ENCODE data around the gene CLDN10.
"Not testable (repeated sequence)": the region's sequence is repeated elsewhere in the genome, so short reads cannot be mapped to it uniquely, and the experiment has no call there.

Gene CLDN10

DNA sequence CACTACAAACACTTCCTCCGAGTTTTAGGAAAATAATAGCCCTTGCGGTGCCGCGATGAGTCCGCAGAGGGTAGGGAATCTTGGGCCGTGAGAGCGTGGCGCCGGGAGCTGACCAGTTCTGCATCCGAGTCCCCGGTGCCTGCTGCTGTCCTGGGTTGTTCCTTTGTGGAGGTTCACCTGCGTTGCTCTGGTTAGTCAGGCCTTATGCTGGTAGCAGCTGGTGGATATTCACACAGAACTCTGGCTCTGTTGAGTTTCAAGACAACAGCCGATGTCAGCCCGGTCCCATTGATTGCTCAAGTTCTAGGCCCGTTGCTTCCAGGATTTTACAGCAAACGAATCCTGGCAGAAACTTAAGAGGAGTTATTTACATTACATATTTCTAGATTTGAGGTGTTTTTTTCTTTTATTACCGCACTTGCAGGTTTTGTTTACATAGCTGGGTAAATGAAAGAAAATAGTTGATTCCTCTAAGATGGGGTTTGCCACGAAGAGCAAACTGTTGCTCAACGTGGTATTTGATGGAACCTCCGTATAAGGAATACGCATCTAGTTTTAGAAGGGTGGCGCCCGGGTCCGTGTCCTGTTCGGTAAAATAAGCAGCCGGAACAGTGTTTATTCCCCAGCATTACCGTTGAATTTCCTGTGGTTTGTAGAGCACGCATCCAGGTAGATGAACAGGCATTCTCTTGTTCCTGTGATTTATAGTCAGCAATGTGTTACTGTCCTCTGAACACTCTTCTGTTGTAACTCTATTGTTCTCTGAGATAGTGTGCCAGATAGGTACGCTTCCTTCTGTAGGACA is 1.3 kb downstream of the CLDN10 start:
- no peak for DNase-seq (ENCODE audit: low spot score in 2 of 2)
- no peaks in the 10 kb centered on the region for H3K36me3 ChIP-seq (replicated peaks)
- no peak overlapping the region for H3K4me3 ChIP-seq
- in situ Hi-C loops (cut with MboI; ENCODE audit: low sequenced_read_pairs), result no loop called here
- peaks cover 8% of the 10 kb centered on the region; the same call in 1 of the 2 replicates for H3K27me3 ChIP-seq (ENCODE audit: low read depth)
- no peaks in the 10 kb centered on the region for H3K9me3 ChIP-seq
- no peaks in the 10 kb centered on the region for H3K4me1 ChIP-seq

DNA sequence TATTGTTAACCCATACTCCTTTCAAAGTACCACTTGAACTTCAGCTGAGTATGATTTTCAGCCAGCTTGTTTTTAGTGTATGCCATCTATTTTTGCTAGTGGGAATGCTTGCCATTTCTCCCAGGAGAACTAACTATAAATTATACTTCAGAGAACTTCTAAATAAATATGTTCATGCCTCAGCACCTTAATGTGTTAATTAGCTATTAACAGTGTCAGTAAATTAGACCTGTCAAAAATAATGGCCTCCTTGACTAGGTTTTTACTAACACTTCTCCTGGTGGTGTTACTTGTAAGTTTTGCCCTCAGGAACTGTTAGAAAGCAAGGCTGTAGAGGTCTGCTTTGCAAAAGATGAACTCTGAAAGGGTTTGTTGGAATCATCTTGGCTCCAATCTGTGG is 4.5 kb downstream of the CLDN10 start:
- H3K27me3 ChIP-seq (ENCODE audit: low read depth), result peaks cover 11% of the 10 kb centered on the region
- H3K4me3 ChIP-seq, result no peak overlapping the region
- DNase-seq (ENCODE audit: low spot score in 2 of 2), result no peak
- in situ Hi-C loops (cut with MboI; ENCODE audit: low sequenced_read_pairs), result no loop called here
- H3K36me3 ChIP-seq (replicated peaks), result no peaks in the 10 kb centered on the region
- H3K4me1 ChIP-seq, result no peaks in the 10 kb centered on the region
- H3K9me3 ChIP-seq, result no peaks in the 10 kb centered on the region

DNA sequence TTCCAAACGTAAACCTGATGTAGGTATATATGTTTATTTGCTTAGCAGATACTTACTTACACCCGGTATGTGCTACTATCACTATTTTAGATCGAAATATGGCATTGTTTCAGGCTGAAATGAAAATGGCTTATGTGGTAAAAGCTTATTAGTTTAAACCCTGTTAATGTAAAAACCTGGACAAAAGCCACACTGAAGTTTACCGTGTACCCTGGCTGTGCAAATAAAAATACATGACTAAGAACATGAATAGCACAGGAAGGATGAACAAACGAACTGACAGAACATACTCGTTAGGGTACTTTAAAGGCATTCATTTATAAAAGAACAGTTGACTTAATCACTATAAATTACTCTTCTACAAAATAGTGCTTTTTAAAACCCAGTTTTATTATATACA is 6.6 kb downstream of the CLDN10 start:
- DNase-seq (ENCODE audit: low spot score in 2 of 2), result no peak
- H3K4me3 ChIP-seq, result no peak overlapping the region
- in situ Hi-C loops (cut with MboI; ENCODE audit: low sequenced_read_pairs), result no loop called here

DNA sequence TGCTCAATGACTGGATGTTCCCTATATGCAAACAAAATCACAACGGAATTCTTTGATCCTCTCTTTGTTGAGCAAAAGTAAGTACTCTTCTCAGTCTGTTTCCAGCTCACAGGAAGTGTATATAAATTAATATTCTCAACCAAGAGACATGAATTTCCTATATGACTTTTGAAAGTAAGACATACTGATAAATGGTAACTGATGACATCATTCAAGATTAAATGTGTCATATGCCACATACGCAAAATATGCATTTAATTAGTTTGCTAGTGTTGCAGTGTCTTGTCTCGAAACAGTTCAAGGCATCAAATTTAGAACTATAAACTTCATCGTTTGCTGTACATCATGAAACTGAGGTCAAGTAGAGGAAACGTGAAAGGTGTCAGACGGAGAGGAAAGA is 7.9 kb downstream of the CLDN10 start:
- in situ Hi-C loops (cut with MboI; ENCODE audit: low sequenced_read_pairs), result no loop called here
- Histone ChIP-seq H3K36me3 (replicated peaks) (no peaks in the 10 kb centered on the region), H3K4me3 (no peak overlapping the region), H3K27me3 (ENCODE audit: low read depth) (peaks cover 17% of the 10 kb centered on the region), H3K9me3 (no peaks in the 10 kb centered on the region), H3K4me1 (no peaks in the 10 kb centered on the region)
- no peak for DNase-seq (ENCODE audit: low spot score in 2 of 2)

More for the DNA sequence above, 6.6 kb downstream of the CLDN10 start:
- H3K36me3 ChIP-seq (replicated peaks), result no peaks in the 10 kb centered on the region
- no peaks in the 10 kb centered on the region for H3K4me1 ChIP-seq
- H3K27me3 ChIP-seq (ENCODE audit: low read depth), result peaks cover 14% of the 10 kb centered on the region
- no peaks in the 10 kb centered on the region for H3K9me3 ChIP-seq

DNA sequence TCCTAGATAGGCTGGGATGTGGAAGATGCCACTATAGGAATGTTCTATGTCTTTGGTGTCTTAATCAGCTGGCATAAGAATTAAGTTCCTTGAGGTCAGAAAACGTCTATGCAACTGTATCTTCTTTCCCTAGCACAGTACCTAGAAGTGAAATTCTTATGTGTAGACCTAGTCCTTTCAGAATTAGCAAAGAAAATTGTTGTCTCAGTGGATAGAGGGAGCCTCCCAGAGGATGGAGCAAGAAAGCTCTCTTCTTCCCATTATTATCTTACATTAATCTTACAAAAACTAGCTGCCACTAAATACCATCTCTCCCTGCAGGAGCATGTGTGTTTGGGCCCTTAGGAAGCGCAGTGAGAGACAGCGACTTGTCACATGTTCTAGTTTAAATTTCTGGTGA is 11.6 kb downstream of the CLDN10 start:
- H3K4me1 ChIP-seq, result peaks cover 11% of the 10 kb centered on the region
- H3K27me3 ChIP-seq (ENCODE audit: low read depth), result peaks cover 10% of the 10 kb centered on the region
- no peaks in the 10 kb centered on the region for H3K36me3 ChIP-seq (replicated peaks)
- H3K9me3 ChIP-seq, result no peaks in the 10 kb centered on the region
- H3K4me3 ChIP-seq, result no peak overlapping the region
- in situ Hi-C loops (cut with MboI; ENCODE audit: low sequenced_read_pairs), result no loop called here
- no peak for DNase-seq (ENCODE audit: low spot score in 2 of 2)

DNA sequence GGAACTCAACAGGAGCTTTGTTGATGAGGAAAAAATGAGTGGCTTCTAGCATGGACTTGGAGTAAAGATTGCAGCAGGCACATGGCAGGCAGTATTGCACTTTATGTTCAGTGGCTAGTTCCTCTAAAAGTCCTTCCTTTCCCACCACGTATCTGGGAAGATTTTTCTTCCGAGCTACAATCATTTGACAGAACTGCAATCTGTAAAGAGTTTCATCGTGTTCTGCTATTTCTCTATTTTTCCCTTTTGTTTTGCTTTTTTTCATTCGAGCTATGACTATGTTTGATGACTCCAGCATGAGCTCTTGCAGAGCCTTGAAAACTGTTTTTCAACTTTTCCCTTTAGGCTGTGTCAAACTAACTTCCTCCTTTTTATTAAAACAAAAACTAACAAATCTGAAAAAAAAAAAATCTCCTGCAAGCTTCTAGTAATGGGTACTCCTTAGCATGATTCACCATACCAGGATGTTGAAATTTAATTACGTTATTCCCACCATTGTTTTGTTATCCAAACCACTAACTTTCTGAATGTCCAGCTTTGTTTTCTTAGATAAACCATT is 12.3 kb downstream of the CLDN10 start:
- H3K36me3 ChIP-seq (replicated peaks), result no peaks in the 10 kb centered on the region
- peaks cover 11% of the 10 kb centered on the region for H3K4me1 ChIP-seq
- peaks cover 10% of the 10 kb centered on the region for H3K27me3 ChIP-seq (ENCODE audit: low read depth)
- H3K9me3 ChIP-seq, result no peaks in the 10 kb centered on the region
- no peak for DNase-seq (ENCODE audit: low spot score in 2 of 2)
- no peak overlapping the region for H3K4me3 ChIP-seq
- in situ Hi-C loops (cut with MboI; ENCODE audit: low sequenced_read_pairs), result no loop called here

DNA sequence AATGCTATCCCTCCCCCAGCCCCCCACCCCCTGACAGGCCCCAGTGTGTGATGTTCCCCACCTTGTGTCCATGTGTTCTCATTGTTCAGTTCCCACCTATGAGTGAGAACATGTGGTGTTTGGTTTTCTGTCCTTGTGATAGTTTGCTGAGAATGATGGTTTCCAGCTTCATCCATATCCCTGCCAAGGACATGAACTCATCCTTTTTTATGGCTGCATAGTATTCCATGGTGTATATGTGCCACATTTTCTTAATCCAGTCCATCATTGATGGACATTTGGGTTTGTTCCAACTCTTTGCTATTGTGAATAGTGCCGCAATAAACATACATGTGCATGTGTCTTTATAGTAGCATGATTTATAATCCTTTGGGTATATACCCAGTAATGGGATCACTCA is 13.2 kb downstream of the CLDN10 start:
- H3K36me3 ChIP-seq (replicated peaks); H3K4me3 ChIP-seq; H3K27me3 ChIP-seq (ENCODE audit: low read depth); in situ Hi-C loops (cut with MboI; ENCODE audit: low sequenced_read_pairs); DNase-seq (ENCODE audit: low spot score in 2 of 2); H3K9me3 ChIP-seq: not testable (repeated sequence)
- peaks cover 11% of the 10 kb centered on the region for H3K4me1 ChIP-seq

DNA sequence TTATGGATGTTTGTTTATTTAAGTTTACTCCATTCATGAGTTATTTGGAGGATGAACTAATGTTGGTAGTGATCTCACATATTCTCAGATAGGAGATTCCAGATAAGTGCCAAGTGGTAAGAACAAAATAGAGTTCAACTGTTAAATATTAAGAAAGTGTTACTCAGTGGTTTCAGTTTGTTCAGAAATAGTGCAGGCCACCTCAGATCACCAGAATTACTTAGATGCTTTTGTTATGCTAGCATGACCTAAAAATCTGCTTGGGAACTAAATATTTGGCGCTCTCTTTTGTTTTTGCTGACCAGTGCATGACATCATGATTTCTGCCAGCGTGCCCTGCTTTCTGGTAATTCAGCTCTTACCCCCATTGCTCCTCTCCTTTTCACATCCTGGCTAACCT is 15.6 kb downstream of the CLDN10 start:
- H3K4me1 ChIP-seq, result peaks cover 26% of the 10 kb centered on the region
- H3K36me3 ChIP-seq (replicated peaks), result no peaks in the 10 kb centered on the region
- no peak for DNase-seq (ENCODE audit: low spot score in 2 of 2)
- in situ Hi-C loops (cut with MboI; ENCODE audit: low sequenced_read_pairs), result no loop called here
- H3K27me3 ChIP-seq (ENCODE audit: low read depth), result peaks cover 7% of the 10 kb centered on the region; the same call in 1 of the 2 replicates
- no peaks in the 10 kb centered on the region for H3K9me3 ChIP-seq
- H3K4me3 ChIP-seq, result no peak overlapping the region

DNA sequence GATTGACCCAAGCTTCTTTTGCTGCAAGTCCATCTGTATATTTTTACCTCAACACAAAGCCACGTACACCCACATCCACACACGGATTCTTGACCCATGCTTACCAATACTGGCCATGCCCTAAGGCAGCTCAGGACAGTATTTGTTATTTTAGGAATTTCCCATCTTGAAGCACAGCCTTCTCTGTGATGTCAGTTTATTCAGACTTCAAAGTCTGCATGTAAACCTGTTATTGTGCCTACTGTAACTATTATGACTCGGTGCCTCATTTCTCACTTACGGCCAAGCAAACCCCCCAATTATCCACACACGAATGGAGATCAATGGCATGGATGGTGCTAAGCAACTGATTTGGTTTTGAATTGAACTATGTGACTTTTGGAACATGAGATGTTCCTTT is 17.5 kb downstream of the CLDN10 start:
- no peak for DNase-seq (ENCODE audit: low spot score in 2 of 2)
- Histone ChIP-seq H3K36me3 (replicated peaks) (no peaks in the 10 kb centered on the region), H3K4me3 (no peak overlapping the region), H3K4me1 (peaks cover 31% of the 10 kb centered on the region), H3K9me3 (no peaks in the 10 kb centered on the region), H3K27me3 (ENCODE audit: low read depth) (0 out of 2 replicates have a peak, but pooled peaks cover 3% of the 10 kb centered on the region)
- in situ Hi-C loops (cut with MboI; ENCODE audit: low sequenced_read_pairs), result no loop called here

DNA sequence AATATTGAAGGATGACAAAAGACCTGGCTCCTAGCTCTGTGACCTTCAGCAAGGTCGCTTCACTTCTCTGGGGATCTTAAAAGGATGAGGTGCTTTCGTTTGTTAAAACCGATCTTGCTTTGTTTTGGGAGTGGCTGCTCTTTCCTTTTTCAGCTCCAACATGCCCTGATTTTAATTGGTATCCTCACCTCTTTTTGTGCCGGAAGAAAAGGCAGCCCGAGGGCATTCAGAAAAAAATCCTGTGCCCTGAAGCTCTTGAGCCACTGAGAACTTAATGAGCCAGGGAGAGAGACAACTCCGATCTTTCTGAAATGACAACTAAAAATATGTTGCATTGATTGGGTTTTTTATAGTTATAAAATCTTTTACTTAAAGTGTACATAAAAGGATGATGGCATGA is 19.4 kb downstream of the CLDN10 start:
- peaks cover 3% of the 10 kb centered on the region; the same call in 1 of the 2 replicates for H3K36me3 ChIP-seq (replicated peaks)
- no peaks in the 10 kb centered on the region for H3K27me3 ChIP-seq (ENCODE audit: low read depth)
- no peaks in the 10 kb centered on the region for H3K9me3 ChIP-seq
- no peak overlapping the region for H3K4me3 ChIP-seq
- DNase-seq (ENCODE audit: low spot score in 2 of 2), result peak; percentile 47 to 66
- in situ Hi-C loops (cut with MboI; ENCODE audit: low sequenced_read_pairs), result no loop called here
- H3K4me1 ChIP-seq, result peaks cover 31% of the 10 kb centered on the region

DNA sequence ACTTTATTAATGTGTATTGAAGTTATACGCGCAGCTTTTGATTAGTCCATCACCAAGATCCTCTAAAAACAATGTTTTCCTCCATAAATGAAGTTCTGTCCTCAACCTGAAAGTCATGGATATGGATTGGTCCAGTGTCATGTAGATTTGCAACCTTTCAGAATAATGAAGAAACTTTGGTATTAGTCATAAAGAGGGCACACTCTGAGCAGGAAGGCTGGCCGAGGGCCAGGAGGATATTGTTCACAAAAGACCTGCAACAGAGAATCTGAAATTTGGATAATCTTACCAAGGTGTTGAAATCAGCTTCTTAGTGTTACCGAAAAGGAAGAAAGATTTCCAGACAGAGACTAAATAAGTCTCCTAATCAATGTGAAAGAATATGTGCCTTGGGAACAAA is 20.7 kb downstream of the CLDN10 start:
- in situ Hi-C loops (cut with MboI; ENCODE audit: low sequenced_read_pairs), result no loop called here
- Histone ChIP-seq H3K4me3 (no peak overlapping the region), H3K27me3 (ENCODE audit: low read depth) (no peaks in the 10 kb centered on the region), H3K9me3 (no peaks in the 10 kb centered on the region), H3K4me1 (peaks cover 24% of the 10 kb centered on the region), H3K36me3 (replicated peaks) (peaks cover 13% of the 10 kb centered on the region)
- DNase-seq (ENCODE audit: low spot score in 2 of 2), result peak; percentile 69 to 75

DNA sequence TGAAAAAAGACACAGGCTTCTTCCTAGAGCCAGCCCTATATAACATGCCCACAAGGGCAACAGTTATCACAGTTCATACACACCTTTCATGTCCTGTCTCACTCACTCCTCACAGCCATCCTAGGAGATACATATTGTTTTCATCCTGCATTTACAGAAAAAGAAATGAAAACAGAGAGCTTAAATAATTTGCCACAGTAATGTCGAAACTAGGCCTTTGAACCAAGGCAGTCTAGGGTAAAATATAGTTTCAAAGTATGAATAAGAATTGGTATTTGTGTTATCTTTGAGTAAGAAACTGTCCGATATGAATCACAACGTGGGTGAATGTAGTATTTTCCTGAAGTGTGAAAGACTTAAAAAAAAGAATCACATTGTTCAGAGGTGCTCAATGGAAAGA is 26.8 kb downstream of the CLDN10 start:
- no peaks in the 10 kb centered on the region for H3K4me1 ChIP-seq
- in situ Hi-C loops (cut with MboI; ENCODE audit: low sequenced_read_pairs), result no loop called here
- H3K9me3 ChIP-seq, result no peaks in the 10 kb centered on the region
- no peaks in the 10 kb centered on the region for H3K27me3 ChIP-seq (ENCODE audit: low read depth)
- DNase-seq (ENCODE audit: low spot score in 2 of 2), result no peak
- peaks cover 52% of the 10 kb centered on the region for H3K36me3 ChIP-seq (replicated peaks)
- no peak overlapping the region for H3K4me3 ChIP-seq

DNA sequence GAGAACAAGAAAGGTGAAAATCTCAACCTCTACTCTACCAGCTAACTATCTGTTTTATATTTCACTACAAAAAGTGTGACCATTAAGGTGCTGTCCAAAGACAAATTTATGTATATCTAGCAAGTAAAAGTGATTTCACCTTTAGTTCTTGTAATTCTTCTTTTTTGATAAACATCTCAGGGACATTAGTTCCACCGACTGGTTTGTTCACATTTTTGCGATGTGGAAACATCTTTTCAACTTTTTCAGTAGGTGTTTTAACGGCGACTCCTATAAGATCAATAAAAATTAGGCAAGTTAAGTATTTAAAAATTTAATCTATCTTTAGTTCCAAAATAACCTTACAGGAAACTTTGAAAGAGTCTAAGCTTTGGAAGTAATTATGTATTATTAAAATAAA is 33.3 kb downstream of the CLDN10 start:
- no peak for DNase-seq (ENCODE audit: low spot score in 2 of 2)
- no peaks in the 10 kb centered on the region for H3K4me1 ChIP-seq
- in situ Hi-C loops (cut with MboI; ENCODE audit: low sequenced_read_pairs), result no loop called here
- H3K9me3 ChIP-seq, result no peaks in the 10 kb centered on the region
- H3K36me3 ChIP-seq (replicated peaks), result peaks cover 74% of the 10 kb centered on the region
- no peaks in the 10 kb centered on the region for H3K27me3 ChIP-seq (ENCODE audit: low read depth)
- H3K4me3 ChIP-seq, result no peak overlapping the region

DNA sequence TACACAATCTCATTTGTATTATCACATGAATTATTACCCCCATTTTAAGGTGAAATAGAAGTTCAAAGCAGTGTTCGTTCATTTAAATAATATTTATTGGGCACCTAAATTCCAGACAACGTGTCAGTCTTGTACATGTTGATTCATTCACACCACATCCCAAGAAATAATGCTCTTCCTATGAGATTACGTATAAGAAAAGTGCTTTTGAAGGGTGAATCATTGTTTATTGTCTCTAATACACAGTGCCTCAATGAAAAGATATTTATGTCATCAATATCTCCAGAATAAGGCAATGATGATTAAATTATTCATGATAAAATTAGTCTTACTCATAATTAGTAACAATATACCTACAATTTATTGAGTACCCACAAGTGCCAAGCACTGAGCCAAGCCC is 35.6 kb downstream of the CLDN10 start:
- Histone ChIP-seq H3K27me3 (ENCODE audit: low read depth) (no peaks in the 10 kb centered on the region), H3K4me3 (no peak overlapping the region), H3K4me1 (no peaks in the 10 kb centered on the region), H3K36me3 (replicated peaks) (peaks cover 60% of the 10 kb centered on the region), H3K9me3 (no peaks in the 10 kb centered on the region)
- in situ Hi-C loops (cut with MboI; ENCODE audit: low sequenced_read_pairs), result no loop called here
- DNase-seq (ENCODE audit: low spot score in 2 of 2), result no peak

Measured in HAP-1 (cell line).